ENCODE results near the gene PPL.

GRCh38 chr16:4850211-4850610, 86.7 kb downstream of the PPL start:
- TF ChIP-seq CTCF (IDR thresholded peaks at IDR 0.05; ENCODE audit: borderline replicate concordance, extremely low read depth, low read length, poor library complexity, severe bottlenecking) (no peak), EZH2 (IDR thresholded peaks at IDR 0.05; ENCODE audit: borderline replicate concordance, low read depth, low read length, severe bottlenecking) (no peak)

Measured in DND-41 (cell line).